GM18909 (cell line): ENCODE measurements around the gene EVA1C.
"Not testable (repeated sequence)": the region's sequence is repeated elsewhere in the genome, so short reads cannot be mapped to it uniquely, and the experiment has no call there.

Experiments used
- ATAC-seq: cut with Tn5 transposase; IDR thresholded peaks from one replicate; pipeline ENCODE4 v1.9.1; 2021; ENCODE audit warnings: mild to moderate bottlenecking; ENCODE audit not compliant: unreplicated experiment, poor library complexity

EVA1C gene, protein sequence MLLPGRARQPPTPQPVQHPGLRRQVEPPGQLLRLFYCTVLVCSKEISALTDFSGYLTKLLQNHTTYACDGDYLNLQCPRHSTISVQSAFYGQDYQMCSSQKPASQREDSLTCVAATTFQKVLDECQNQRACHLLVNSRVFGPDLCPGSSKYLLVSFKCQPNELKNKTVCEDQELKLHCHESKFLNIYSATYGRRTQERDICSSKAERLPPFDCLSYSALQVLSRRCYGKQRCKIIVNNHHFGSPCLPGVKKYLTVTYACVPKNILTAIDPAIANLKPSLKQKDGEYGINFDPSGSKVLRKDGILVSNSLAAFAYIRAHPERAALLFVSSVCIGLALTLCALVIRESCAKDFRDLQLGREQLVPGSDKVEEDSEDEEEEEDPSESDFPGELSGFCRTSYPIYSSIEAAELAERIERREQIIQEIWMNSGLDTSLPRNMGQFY

DNA sequence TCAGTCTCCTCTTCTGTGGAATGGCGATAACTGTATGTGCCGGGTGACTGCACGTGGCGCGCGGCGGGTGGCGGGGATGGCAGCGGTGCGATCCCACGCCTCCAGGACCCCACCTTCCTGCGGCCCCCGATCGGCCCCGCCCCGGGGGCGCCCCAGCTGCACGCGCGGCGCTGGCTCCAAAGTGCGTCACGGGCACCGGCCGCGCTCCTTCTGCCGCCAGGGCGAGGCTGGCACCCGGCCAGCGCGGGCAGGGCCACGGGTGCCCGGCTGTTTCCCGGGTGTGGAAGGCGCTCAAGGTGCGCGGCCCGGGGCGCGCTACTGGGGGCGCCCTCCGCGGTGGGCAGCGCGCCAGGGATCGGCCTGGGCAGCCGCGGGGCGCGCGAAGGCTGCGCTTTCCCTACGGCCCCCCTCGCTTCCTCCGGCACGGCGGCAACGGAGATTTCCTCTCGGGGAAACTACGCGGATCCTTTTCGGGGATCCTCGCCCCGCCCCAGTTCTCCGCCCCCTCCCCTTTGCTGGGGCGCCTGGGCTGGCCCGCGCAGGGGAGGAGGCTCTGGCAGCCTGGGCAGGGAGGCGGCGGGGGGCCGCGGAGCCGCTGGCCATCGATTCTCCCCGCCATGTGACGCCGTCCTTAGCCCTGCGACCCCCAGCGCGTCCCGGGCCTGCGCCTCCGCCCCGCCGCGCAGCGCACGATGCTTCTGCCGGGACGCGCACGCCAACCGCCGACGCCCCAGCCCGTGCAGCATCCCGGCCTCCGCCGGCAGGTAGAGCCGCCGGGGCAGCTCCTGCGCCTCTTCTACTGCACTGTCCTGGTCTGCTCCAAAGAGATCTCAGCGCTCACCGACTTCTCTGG lies at the start of gene EVA1C:
EVA1C (plus strand) TSS at position 545 of the 853 bp plus-strand sequence; CDS start at position 693, 148 bp downstream.
- ATAC-seq, result no peak

DNA sequence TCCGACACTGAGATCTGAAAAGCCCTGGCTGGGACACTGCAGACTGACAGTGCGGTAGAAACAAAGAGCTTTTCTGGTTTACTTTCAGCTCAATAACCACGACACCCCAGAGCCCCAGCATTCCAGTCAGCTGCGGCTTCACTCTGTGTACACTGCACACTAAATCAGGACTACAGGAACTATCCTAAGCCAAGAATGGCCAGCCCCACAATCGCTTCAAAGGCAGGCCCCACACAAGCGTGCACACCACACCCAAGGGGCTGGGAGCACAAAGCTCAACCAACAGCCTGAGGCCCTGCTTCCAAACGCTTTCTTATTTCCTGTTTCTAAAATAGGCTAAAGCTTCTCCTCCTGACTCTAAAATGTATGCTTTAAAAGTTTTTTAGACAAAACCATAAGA lies 48.1 kb upstream of the EVA1C start:
- no peak for ATAC-seq

DNA sequence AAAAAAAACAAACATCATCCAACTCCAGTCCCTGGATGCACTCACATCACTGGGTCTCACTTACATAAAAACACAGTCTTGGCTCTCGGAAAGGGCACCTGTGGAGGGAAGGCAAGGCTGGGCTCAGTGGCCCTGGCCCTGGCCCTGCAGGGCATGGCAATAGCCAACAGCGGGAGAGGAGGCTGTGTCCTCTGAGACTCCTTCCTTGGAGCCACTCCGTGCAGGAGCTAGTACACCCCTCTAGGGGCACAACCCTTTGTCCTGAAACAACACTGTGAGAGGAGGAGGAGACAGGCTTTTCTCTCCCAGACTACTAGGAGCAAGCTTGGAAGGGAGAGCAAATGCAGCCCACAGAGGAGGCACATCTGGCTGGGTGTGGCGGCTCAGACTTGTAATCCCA lies 47.7 kb upstream of the EVA1C start:
- ATAC-seq, result no peak

DNA sequence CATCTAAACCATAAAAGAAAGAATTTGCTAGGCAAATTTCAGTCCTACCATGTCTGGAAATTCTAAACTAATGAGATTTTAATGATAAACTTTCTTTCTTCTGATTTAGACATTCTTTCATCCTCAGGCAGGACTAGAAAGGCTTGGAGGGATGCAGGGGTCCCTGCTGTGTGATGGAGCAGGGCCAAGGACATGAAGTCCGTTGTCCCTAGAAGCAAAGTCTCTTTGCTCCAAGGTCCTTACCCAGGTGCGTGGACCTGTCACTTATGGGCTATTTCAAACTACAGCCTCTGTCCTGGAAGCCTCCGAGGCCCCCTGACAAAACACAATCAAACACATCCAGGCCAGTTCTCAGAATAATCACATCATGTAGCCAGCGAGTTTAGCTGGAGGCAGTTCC lies 46.3 kb upstream of the EVA1C start:
- no peak for ATAC-seq

DNA sequence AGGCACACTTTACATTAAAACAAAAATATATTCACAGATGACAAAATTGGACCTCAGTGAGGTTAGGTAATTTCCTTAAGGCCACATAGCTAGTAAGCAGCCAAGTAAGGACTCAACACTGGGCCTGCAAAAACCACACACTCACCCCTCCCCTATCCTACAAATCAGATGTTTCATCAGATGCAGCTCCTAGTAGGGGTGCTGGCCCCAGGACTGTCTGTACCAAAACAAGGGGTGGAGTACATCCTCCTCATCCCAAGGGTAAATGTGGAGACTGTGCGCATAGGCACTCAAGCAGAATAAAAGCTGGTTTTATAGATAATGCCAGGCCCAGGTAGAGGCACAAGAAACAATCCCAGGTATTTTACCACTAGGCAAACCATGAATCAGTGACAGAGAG lies 45.3 kb upstream of the EVA1C start:
- no peak for ATAC-seq

DNA sequence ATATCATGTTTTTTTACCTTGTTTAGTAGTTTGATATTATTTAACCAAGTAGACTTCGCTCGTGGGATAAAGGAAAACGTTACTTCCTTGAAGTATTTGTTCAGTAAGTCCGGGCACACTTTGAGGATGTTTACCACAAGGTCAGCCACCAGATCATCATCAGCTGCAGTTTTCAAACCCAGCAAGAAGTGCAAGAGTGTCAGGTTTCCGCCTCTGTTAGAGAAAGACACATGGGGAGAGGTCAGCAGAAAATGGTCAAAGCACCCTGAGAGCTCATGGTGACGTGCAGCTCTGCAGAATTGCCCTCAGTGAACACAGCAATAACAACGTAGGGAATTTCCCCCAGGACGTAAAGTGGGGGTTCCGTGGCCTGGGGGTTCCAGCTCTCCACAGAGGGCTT lies 44.1 kb upstream of the EVA1C start:
- ATAC-seq, result no peak

DNA sequence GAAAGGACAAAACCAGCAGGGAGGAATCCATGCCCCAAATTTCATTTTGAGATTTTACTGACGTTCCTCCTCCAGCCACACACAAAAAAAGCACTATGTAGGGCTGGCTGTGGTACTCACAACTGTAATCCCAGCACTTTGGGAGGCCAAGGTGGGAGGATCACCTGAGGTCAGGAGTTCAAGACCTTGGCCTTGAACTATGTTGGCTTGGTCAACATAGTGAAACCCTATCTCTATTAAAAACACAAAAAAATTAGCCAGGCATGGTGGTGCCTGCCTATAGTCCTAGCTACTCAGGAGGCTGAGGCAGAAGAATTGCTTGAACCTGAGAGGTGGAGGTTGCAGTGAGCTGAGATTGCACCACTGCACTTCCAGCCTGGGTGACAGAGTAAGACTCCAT lies 43.5 kb upstream of the EVA1C start:
- ATAC-seq, result not testable (repeated sequence)

DNA sequence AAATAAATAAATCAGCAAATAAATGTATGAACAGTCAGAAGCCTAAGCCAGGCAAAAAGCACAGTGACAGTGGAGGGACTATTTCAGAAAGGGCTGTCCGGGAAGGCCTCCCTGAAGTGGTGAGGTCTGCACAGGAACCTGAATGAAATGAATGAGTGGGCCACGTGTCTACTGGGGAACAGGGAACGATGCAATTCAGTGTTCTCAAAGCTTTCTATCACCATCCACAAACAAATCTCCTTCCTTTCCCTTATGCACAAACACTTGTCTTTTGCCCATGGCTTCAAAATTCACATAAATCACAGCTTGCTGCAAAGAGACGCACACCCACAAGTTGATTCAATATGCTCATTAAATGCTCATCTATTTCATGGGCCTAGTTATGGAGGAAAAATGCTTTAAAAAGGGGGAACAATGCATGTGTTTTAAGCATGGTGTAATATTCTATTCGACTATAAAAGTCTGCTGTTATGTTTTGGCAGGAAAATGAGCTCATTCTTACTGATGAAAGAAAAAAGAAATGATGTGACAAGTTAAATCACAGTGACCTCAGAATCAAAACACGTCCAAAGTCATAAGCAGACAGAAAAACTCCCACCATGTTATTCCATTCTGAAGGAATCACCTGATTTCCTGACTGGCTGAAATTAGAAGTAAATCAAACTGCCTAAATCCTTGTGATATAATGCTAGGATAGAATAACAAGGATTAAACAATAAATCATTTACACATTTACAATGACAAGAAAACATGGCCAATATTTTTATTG lies 41.3 kb upstream of the EVA1C start:
- no peak for ATAC-seq

DNA sequence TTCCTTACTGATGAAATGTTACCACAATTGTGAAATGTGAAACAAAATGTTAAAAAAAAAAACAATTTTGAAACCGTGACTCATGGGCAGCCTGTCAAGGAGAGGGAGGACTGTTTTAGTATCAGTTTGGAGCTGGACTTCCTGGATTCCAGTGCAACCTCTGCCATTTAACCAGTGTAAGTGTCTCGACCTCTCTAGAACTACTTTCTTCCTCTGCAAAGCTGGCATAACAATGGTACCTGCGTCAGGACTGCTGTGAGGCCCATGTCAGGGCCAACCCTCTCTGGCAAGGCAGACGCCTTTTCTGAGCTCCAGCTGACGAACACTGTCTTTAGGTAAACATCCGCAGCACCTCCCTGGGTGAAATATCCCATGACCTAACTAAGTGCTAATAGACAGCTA lies 40.6 kb upstream of the EVA1C start:
- no peak for ATAC-seq

DNA sequence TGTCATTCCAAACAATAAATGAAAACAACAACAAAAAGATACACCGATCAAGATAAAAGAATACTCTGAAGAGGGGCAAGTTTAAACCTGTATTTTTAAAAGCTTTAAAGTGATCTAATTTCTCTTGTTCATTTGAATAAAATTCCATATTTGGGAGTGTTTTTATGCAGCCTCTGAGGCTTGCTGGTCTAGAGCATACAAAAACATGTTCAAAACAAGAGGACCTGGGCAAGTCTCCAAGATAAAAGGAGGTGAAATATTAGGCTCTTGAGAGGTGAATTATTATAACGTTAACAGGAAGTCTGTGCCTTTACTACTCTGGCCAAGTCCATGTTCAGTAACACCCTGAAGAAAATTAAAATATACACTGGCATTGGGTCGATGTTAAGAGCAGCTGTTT lies 39.8 kb upstream of the EVA1C start:
- ATAC-seq, result no peak

DNA sequence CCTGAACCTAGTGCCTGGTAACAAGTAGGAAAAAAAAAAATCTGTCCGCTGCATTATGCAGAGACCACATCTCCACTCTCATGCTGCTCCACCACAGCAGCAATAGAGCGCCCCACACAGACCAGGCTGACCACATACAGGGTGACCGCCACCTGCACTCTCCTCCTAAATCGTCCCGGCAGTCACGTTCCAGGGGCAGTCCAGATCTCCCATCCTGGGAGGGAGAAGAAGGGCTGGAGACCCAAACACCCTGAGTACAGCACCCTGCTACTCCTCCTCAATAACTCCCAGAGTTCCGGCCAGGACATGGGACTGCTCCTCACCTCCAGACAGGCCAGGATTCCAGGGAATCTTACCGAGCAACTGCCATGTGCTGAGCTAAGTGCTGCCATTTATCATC lies 35.0 kb upstream of the EVA1C start:
- no peak for ATAC-seq

DNA sequence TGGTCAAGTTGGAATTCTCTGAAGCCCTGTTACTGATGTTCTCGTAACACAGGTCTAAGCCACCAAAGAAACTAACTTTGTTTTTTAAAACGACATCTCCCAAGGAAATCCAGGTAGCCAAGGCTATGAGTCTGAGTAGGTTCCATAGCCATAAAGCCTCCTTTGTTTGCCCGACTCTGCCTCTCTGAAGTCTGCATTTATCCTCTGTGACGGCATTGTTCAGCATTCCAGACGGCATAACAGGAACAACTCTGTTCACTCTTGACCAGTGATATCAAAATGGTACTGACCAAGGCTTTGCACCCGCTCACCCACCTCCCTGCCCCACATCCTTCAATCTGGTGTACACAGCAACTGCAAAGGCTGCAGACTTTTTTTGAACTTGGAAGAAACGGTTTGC lies 34.5 kb upstream of the EVA1C start:
- ATAC-seq, result no peak

DNA sequence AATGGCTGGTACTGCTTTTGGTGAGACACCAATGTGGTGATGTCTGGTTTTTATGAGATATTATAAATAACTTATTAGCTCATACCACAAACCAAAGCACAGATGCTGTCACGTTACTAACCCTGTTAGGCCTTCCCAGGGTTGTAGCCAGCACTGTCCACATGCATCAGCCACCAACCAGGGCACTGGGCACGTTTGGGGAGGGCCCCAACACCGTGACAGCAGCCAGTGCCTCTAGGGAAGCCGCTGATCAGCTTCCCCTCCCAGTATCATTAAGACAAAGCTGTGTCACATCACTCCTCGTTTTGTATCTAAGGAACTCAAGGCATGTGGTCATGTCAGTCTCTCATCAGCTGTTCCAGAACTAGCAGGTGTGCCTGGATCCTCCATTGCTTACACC lies 33.5 kb upstream of the EVA1C start:
- no peak for ATAC-seq

DNA sequence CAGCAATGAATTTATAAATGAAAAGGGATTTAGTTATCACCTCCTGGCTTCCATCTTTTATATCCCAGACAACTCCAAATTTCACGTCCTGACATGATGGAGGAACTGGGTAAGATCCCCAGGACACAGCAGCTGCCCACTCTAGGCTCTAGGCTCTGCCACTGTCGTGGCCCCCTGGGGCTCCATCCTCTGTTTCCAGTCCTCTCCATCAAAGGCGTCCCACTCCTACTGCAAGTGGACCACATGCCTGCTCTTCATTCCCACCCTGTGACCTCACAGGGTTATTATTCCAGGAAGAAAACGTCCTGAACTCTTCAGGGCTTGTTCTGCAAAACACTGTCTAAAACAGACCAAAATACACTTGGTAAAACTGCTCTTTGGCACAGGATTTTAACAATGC lies 31.6 kb upstream of the EVA1C start:
- ATAC-seq, result no peak

DNA sequence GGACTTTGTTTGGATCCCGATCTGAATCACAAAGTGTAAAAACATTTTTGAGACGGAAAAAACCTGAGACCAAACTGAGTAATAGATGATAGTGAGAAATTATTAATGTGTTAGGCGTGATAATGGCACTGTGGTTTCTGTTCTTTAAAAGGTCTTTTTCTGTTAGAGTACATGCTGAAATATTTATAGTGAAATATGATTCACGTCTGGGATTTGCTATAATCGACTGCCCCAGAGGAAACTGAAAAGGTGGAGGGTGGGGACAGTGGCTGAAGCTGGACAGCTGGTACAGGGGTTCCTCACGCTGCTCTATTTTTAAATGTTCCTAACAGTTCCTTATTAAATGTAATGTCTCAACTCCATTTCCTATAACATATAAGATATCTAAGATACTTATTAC lies 30.9 kb upstream of the EVA1C start:
- no peak for ATAC-seq

DNA sequence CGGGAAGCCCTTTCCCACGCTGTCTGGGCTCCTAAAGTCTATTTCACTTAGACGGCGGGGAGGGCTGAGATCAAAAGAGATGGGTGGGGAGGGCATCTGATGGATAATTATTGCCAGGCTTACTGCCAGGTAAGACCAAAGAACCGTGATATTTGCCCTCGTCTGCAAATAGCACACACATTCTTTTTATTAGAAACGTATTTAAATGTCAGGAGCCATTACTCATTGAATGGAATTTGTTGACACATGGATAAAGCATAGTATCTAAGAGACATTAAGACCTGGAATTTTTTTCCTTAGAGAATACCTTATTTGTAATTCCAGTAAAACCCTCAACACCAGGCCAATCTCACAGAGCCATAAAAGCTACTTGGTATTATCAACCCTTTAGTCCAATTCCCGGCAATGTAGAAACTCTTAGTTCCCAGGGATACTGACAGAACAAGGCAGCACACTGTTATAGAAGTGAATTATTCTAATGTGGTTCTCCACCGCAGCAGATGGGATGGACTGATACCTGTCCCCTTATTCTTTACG lies 30.3 kb upstream of the EVA1C start:
- no peak for ATAC-seq

DNA sequence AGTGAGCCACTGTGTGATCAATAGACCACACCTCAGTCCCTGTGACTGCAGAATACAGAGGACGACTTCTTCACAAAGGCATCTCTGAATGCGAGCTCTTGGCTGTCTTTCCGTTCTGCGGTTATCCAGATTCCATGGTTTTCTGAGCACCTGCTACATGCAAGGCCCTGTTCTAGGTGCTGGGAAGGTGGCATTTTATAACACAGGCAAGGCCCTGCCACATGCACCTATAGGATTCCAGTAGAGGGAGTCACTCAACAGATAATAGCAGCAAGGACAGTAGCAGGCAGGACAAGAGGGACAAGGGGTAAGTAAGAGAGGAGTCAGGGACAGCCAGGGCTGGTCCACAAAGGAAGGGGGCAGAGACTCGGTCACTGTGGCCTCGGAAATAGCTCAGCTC lies 28.7 kb upstream of the EVA1C start:
- no peak for ATAC-seq

DNA sequence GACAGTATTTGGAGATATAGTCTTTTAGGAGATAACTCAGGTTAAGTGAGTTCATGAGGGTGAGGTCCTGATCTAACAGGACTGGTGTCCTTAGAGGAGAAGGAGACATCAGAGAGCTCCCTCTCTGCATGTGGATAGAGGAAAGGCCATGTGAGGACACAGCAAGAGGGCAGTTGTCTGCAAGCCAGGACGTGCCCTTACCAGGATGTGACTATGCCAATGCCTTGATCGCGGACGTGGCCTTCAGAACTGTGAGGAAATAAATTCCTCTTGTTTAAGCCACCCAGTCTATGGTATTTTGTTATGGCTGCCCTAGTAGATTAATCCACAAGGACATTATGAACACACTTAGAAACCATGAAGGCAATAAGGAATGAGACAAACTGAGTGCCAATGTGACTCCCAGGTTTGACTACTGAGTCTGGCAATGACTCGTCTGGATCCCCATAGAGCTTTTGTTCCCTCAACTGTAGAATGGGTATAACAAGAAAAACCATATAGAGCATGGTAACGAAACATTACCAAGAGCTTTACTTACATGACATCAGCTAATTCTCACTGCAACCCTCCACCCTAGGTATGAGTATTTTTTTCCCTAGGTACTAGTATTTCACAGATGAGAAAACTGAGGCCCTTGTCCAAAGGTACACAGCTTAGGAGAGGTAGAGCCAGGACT lies 26.2 kb upstream of the EVA1C start:
- no peak for ATAC-seq

DNA sequence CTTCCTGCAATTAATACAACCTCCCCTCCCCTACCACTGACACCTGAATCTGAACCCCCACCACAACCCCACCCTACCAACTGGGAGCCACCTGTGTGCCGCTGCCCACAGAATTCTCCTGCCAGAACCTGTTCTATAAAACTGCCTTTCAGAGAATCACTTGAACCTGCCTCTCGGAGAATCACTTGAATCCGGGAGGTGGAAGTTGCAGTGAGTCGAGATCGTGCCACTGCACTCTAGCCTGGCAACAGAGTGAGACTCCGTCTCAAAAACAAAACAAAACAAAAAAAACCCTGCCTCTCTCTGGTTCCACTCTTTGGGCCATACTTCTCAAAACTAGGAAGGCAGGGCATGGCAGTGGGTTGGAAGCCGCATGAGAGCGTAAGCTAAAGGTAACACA lies 25.4 kb upstream of the EVA1C start:
- no peak for ATAC-seq

DNA sequence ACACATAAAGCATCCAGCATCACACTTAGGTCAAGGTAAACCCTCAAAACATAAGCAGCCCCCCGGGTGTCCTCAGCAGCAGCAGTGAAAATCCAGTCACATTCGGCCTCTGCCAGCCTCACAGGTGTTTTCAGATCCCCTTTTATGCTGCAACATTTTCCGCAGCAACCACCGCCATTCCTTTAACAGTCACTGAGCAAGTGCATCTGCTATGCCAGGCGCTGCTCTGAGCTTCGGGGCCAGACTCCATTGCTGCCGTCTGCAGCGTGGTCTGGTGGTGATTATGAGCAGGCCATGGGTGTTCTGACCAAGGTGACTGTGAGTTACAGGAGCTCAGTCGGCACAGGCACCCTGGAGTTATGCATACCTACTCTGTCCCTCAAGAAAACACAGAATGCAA lies 24.2 kb upstream of the EVA1C start:
- ATAC-seq, result no peak
